Spinal cord (tissue), 10 donors: ENCODE measurements around the gene RUNDC3A. TPM values are rescaled to one million over a fixed set of nuclear protein-coding genes. Genes with fewer than 3 reads are reported as not detected.
"Not testable (repeated sequence)": the region's sequence is repeated elsewhere in the genome, so short reads cannot be mapped to it uniquely, and the experiment has no call there.

Source experiments
- DNase-seq, 6 donors: peaks; one replicate each; pipeline versions ENCODE4 v3.0.0 to v3.0.0-alpha.2; 2013 to 2015; ENCODE audit warnings: low spot score in 6 of 6, low read depth in 4 of 6
- H3K27ac ChIP-seq: one replicate; pipeline ENCODE4 v1.5.1; 2013; ENCODE audit warnings: low read depth, low read length, control low read depth
- H3K27me3 ChIP-seq: one replicate; pipeline ENCODE4 v1.6.1; 2013; ENCODE audit warnings: low read length; ENCODE audit not compliant: control insufficient read depth, insufficient read depth
- H3K36me3 ChIP-seq: one replicate; pipeline ENCODE4 v1.6.1; 2013; ENCODE audit warnings: low read length; ENCODE audit not compliant: control insufficient read depth, insufficient read depth
- H3K4me1 ChIP-seq: one replicate; pipeline ENCODE4 v1.6.1; 2013; ENCODE audit warnings: low read length; ENCODE audit not compliant: control insufficient read depth, insufficient read depth
- H3K4me3 ChIP-seq: one replicate; pipeline ENCODE4 v1.5.1; 2013; ENCODE audit warnings: low read depth, low read length, control low read depth
- H3K9me3 ChIP-seq: one replicate; pipeline ENCODE4 v1.6.1; 2013; ENCODE audit warnings: low read length; ENCODE audit not compliant: control insufficient read depth, insufficient read depth
- WGBS: methylation state at CpG from one replicate; pipeline ENCODE4 v1.1.5; 2013; ENCODE audit warnings: missing lambda C conversion rate; ENCODE audit not compliant: insufficient coverage; 5-methylcytosine and 5-hydroxymethylcytosine counted together
- polyA plus RNA-seq, 2 donors: library from polyadenylated mRNA; unstranded; fragments of 120-200 nt; gene quantifications; one replicate each; pipeline ENCODE4 v1.2.1, GENCODE V29; 2013; ENCODE audit not compliant: insufficient read length in 2 of 2
- total RNA-seq, 2 donors: library from RNA; depleted of rRNA in 1 of 2; stranded (reverse); fragments of 120-200 nt in 1 of 2; fragments of >200 nt in 1 of 2; gene quantifications; one replicate each; pipeline versions ENCODE4 v1.2.3 to v1.2.4, GENCODE V29; 2013 to 2014
- donor health status: healthy.

The RUNDC3A gene
- total and polyA plus RNA-seq, 4 donors = 44.0 to 173 (median 112) TPM

GRCh38 chr17:44335564-44335963 is 27.2 kb downstream of the RUNDC3A start:
- peaks cover 6% of the 10 kb centered on the region for H3K4me1 ChIP-seq
- H3K27ac ChIP-seq = no peak overlapping the region
- WGBS = 80% methylated on average over 2 of the region's 3 CpGs
- no peaks in the 10 kb centered on the region for H3K9me3 ChIP-seq
- no peak for DNase-seq
- H3K4me3 ChIP-seq = no peak overlapping the region
- H3K27me3 ChIP-seq = no peaks in the 10 kb centered on the region
- no peaks in the 10 kb centered on the region for H3K36me3 ChIP-seq

- Histone ChIP-seq H3K9me3 (no peaks in the 10 kb centered on the region), H3K27me3 (no peaks in the 10 kb centered on the region), H3K4me3 (no peak overlapping the region), H3K4me1 (peaks cover 4% of the 10 kb centered on the region), H3K27ac (no peak overlapping the region), H3K36me3 (no peaks in the 10 kb centered on the region)
- WGBS = 24% methylated on average over 4 of the region's 5 CpGs
- no peak for DNase-seq
Observed at GRCh38 chr17:44335968-44336367, 27.6 kb downstream of the RUNDC3A start.

DNA sequence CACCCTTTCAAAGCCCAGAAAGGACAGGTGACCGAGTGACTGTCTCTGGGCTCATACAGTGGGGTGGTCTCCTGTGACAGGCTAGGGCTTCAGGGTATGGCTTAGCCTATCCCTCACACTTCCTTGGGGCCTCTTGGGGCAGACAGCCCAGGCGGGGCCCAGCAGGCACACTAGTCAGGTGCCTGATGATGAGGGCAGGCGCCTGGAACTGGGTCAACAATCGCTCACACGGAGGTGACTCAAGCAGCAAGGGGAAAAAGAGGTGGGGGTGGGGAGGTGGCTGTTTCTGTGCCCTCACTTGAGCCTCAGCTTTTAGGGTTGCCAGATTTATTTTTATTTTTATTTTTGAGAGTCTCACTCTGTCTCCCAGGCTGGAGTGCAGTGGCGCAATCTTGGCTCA is 30.3 kb downstream of the RUNDC3A start:
- H3K9me3 ChIP-seq = no peaks in the 10 kb centered on the region
- no peaks in the 10 kb centered on the region for H3K36me3 ChIP-seq
- 54% methylated on average over 5 of the region's 6 CpGs for WGBS
- no peak for DNase-seq
- peaks cover 3% of the 10 kb centered on the region for H3K27me3 ChIP-seq
- no peak overlapping the region for H3K27ac ChIP-seq
- H3K4me1 ChIP-seq = no peaks in the 10 kb centered on the region
- H3K4me3 ChIP-seq = no peak overlapping the region

- peaks cover 12% of the 10 kb centered on the region for H3K4me1 ChIP-seq
- 90% methylated on average over 3 of the region's 5 CpGs for WGBS
- H3K36me3 ChIP-seq, H3K9me3 ChIP-seq, DNase-seq, H3K4me3 ChIP-seq, H3K27ac ChIP-seq, H3K27me3 ChIP-seq: not testable (repeated sequence)
Observed at GRCh38 chr17:44340553-44340952, 32.2 kb downstream of the RUNDC3A start.

DNA sequence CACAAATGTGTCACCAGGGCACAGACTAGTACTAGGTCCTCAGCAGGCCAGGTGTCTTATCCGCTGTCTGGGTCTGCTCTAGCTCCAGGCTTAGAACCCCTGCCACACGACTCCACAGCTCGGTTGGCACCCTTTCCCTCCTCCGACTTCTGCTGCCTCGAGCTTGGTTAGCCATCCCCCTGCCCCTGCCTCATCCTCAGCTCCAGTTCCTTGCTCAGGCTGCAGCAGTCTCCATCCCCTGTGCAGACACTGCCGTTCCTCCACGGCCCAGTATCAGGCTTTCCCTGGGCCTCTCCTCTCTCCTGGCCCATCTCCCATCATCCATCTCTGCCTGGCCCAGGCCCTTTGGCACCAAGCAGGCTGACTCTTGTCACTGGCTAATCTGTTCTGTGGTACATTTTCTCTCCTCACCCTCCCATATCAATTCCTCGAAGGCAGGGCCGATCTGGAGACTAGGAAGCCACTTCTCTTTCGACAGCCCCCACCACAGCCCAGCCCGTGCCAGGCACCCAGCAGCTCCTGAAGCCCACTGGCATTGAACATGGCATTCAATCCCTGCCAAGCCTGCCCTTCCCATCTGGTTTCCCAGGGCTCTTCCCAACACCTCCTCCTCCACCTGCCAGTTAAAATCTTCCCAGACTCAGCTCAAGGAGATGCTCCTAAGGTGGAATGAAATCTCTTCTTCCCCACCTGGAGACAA is 35.3 kb downstream of the RUNDC3A start:
- 65% methylated on average over 11 of the region's 11 CpGs for WGBS
- H3K27me3 ChIP-seq = peaks cover 3% of the 10 kb centered on the region
- DNase-seq = peak in 1 of 6 donors; percentile 41

GRCh38 chr17:44344939-44345453 is 36.6 kb downstream of the RUNDC3A start, which contains the start of gene GRN:
TSS of gene GRN (plus strand) at chr17:44345302. CDS start at chr17:44349165, 3,863 bp downstream.
- Histone ChIP-seq H3K9me3 (no peaks in the 10 kb centered on the region), H3K4me1 (peaks cover 21% of the 10 kb centered on the region), H3K27ac (peak within 1 kb of the TSS; percentile 83), H3K27me3 (peaks cover 3% of the 10 kb centered on the region), H3K36me3 (peaks cover 17% of the 10 kb centered on the region), H3K4me3 (peak within 1 kb of the TSS; percentile 89)
- 0% methylated on average over 16 of the region's 26 CpGs for WGBS
- DNase-seq = peak; percentile 98 to 100 (median 99)

More for the DNA sequence above, 35.3 kb downstream of the RUNDC3A start:
- no peak overlapping the region for H3K27ac ChIP-seq
- H3K9me3 ChIP-seq = no peaks in the 10 kb centered on the region
- peaks cover 4% of the 10 kb centered on the region for H3K36me3 ChIP-seq
- H3K4me1 ChIP-seq = peaks cover 21% of the 10 kb centered on the region
- no peak overlapping the region for H3K4me3 ChIP-seq

- 0% methylated on average over 4 of the region's 21 CpGs for WGBS
- DNase-seq = peak in 3 of 6 donors; percentile 56 to 96 (median 94)
Observed at GRCh38 chr17:44345454-44346026, 37.1 kb downstream of the RUNDC3A start.

DNA sequence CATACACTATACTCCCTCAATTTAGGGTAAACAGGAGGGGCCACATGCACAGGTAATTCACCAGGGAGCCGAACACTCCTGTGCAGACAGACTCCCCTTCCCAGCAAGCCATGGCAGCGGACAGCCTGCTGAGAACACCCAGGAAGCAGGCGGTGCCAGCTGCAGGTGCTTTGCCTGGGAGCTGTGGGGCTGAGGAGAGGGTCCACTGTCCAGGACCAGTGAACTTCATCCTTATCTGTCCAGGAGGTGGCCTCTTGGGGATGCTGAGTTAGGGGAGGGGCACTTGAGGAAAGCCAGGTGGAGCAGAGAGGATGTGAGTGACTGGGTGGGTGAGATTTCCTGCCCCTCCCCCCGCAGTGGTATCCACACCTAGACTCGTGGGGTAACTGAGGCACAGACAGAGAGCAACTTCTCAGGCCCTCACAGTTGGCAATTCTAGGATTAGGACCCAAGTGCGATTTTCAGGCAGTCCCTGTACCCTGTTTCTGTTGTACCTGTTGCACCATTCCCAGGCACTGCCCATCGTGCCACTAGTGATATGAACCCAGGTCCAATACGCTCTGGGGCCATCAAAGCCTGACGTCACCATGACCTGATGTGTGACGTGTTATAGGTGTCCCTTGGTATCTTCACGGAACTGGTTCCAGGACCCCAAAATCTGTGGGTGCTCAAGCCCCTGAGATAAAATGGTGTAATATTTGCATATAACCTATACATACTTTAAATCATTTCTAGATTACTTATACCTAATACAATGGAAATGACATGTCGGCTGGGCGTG is 37.9 kb downstream of the RUNDC3A start:
- Histone ChIP-seq H3K4me1 (peaks cover 30% of the 10 kb centered on the region), H3K4me3 (peak overlapping the region; percentile 89), H3K27ac (peak overlapping the region; percentile 83), H3K36me3 (peaks cover 30% of the 10 kb centered on the region), H3K27me3 (peaks cover 3% of the 10 kb centered on the region), H3K9me3 (no peaks in the 10 kb centered on the region)
- WGBS = 65% methylated on average over 12 of the region's 13 CpGs
- DNase-seq = no peak

More at GRCh38 chr17:44345454-44346026, 37.1 kb downstream of the RUNDC3A start:
- no peaks in the 10 kb centered on the region for H3K9me3 ChIP-seq
- peaks cover 23% of the 10 kb centered on the region for H3K36me3 ChIP-seq
- peaks cover 3% of the 10 kb centered on the region for H3K27me3 ChIP-seq
- peak overlapping the region; percentile 83 for H3K27ac ChIP-seq
- peak overlapping the region; percentile 89 for H3K4me3 ChIP-seq
- peaks cover 24% of the 10 kb centered on the region for H3K4me1 ChIP-seq

- not testable (repeated sequence) for H3K9me3 ChIP-seq, DNase-seq
- 77% methylated on average over 5 of the region's 18 CpGs for WGBS
Observed at GRCh38 chr17:44347206-44348055, 39.0 kb downstream of the RUNDC3A start.

More at GRCh38 chr17:44347206-44348055, 39.0 kb downstream of the RUNDC3A start:
- H3K36me3 ChIP-seq = peaks cover 42% of the 10 kb centered on the region
- H3K4me3 ChIP-seq, H3K27ac ChIP-seq, H3K27me3 ChIP-seq: not testable (repeated sequence)
- H3K4me1 ChIP-seq = peaks cover 36% of the 10 kb centered on the region
